HG03060 (cell line): ENCODE results near the gene C16orf54.
"Not testable (repeated sequence)": the region's sequence is repeated elsewhere in the genome, so short reads cannot be mapped to it uniquely, and the experiment has no call there.

Source experiments
- ATAC-seq: cut with Tn5 transposase; IDR thresholded peaks from one replicate; pipeline ENCODE4 v1.9.1; 2021; ENCODE audit warnings: low read depth, moderate number of reproducible peaks; ENCODE audit not compliant: unreplicated experiment

Gene C16orf54

GRCh38 chr16:29745853-29746345 lies at the start of gene C16orf54:
TSS of gene C16orf54 (minus strand) at chr16:29745990. CDS start at chr16:29744951, 1,039 bp downstream.
- ATAC-seq: no peak

GRCh38 chr16:29794231-29794710 lies 48.5 kb upstream of the C16orf54 start:
- ATAC-seq: no peak

GRCh38 chr16:29793153-29793552 lies 47.4 kb upstream of the C16orf54 start:
- ATAC-seq: not testable (repeated sequence)

- no peak for ATAC-seq
Observed at GRCh38 chr16:29791845-29792807, 46.3 kb upstream of the C16orf54 start.

- ATAC-seq: no peak
Observed at GRCh38 chr16:29790949-29791844, 45.4 kb upstream of the C16orf54 start.

- peak; percentile 79 for ATAC-seq
Observed at GRCh38 chr16:29790183-29790948, 44.6 kb upstream of the C16orf54 start, which contains the start of gene KIF22. TSS of gene KIF22 (plus strand) at chr16:29790751. CDS start at chr16:29790760, 9 bp downstream.

- ATAC-seq: no peak
Observed at GRCh38 chr16:29789775-29790182, 44.0 kb upstream of the C16orf54 start.

GRCh38 chr16:29787155-29787554 lies 41.4 kb upstream of the C16orf54 start:
- ATAC-seq: not testable (repeated sequence)

GRCh38 chr16:29784901-29785500 lies 39.2 kb upstream of the C16orf54 start:
- no peak for ATAC-seq

GRCh38 chr16:29784157-29784556 lies 38.4 kb upstream of the C16orf54 start:
- ATAC-seq: no peak

- not testable (repeated sequence) for ATAC-seq
Observed at GRCh38 chr16:29783094-29783953, 37.5 kb upstream of the C16orf54 start.

- no peak for ATAC-seq
Observed at GRCh38 chr16:29779474-29779873, 33.7 kb upstream of the C16orf54 start.

GRCh38 chr16:29777576-29778350 lies 32.0 kb upstream of the C16orf54 start, which contains the start of gene ZG16:
TSS of gene ZG16 (plus strand) at chr16:29778256. CDS start at chr16:29779267, 1,011 bp downstream.
- no peak for ATAC-seq

- ATAC-seq: no peak
Observed at GRCh38 chr16:29775742-29776408, 30.1 kb upstream of the C16orf54 start.

- no peak for ATAC-seq
Observed at GRCh38 chr16:29774730-29775129, 28.9 kb upstream of the C16orf54 start.

- ATAC-seq: not testable (repeated sequence)
Observed at GRCh38 chr16:29772330-29772729, 26.5 kb upstream of the C16orf54 start.
